ENCODE data around the gene ATP2C1. TPM values are rescaled to one million over a fixed set of nuclear protein-coding genes. Genes with fewer than 3 reads are reported as not detected.

Gene ATP2C1
- total RNA-seq, 2 experiments from 2014 or later = 46.4 to 46.8 TPM

- Mint-ChIP-seq H3K36me3 (ENCODE audit: low read depth) (peaks cover 18% of the 10 kb centered on the region), H3K4me3 (no peak overlapping the region), H3K27me3 (no peaks in the 10 kb centered on the region), H3K4me1 (ENCODE audit: low read depth) (peaks cover 35% of the 10 kb centered on the region), H3K9me3 (peaks cover 2% of the 10 kb centered on the region), H3K27ac (no peak overlapping the region)
- TF ChIP-seq CTCF (IDR thresholded peaks at IDR 0.05) = no peak
- intact Hi-C loops (cut with micrococcal nuclease) = no loop called here
- no peak for ATAC-seq
- ChIA-PET POLR2A (interaction anchor here (0.6 kb wide), 1 partner anchor 80 kb away, joined by 3 read pairs; no protein-coding TSS in a partner anchor), CTCF (interaction anchor here (0.9 to 1.3 kb wide), 2 partner anchors 12 to 36 kb away, joined by 3 to 11 read pairs; partner anchors contain the start of gene ATP2C1)
- DNase-seq = no peak
Measured at GRCh38 chr3:130929804-130930203, 35.9 kb downstream of the ATP2C1 start.

GRCh38 chr3:130932979-130933378, 39.1 kb downstream of the ATP2C1 start:
- Mint-ChIP-seq H3K4me3 (no peak overlapping the region), H3K27me3 (no peaks in the 10 kb centered on the region), H3K36me3 (ENCODE audit: low read depth) (peaks cover 12% of the 10 kb centered on the region), H3K4me1 (ENCODE audit: low read depth) (peaks cover 14% of the 10 kb centered on the region), H3K9me3 (no peaks in the 10 kb centered on the region), H3K27ac (no peak overlapping the region)
- CTCF ChIA-PET = interaction anchor here (1.0 to 1.5 kb wide), 2 partner anchors 18 to 39 kb away, joined by 3 to 7 read pairs; partner anchors contain the start of gene ATP2C1
- POLR2A ChIA-PET = interaction anchor here (0.7 kb wide), 1 partner anchor 24 kb away, joined by 3 read pairs; no protein-coding TSS in a partner anchor
- TF ChIP-seq CTCF (IDR thresholded peaks at IDR 0.05) = no peak
- DNase-seq = no peak
- intact Hi-C loops (cut with micrococcal nuclease) = no loop called here
- ATAC-seq = no peak

- POLR2A ChIA-PET = interaction anchor here (0.7 kb wide), 2 partner anchors 27 to 468 kb away, joined by 3 read pairs; no protein-coding TSS in a partner anchor
Measured at GRCh38 chr3:130933801-130934345, 40.0 kb downstream of the ATP2C1 start.

GRCh38 chr3:130934442-130935089, 40.7 kb downstream of the ATP2C1 start:
- TF ChIP-seq CTCF (IDR thresholded peaks at IDR 0.05) = no peak
- no peak for DNase-seq
- H3K27ac Mint-ChIP-seq = no peak overlapping the region
- no peaks in the 10 kb centered on the region for H3K9me3 Mint-ChIP-seq
- intact Hi-C loops (cut with micrococcal nuclease) = no loop called here
- ChIA-PET POLR2A (no interaction called here), CTCF (interaction anchor here (0.6 kb wide), 1 partner anchor 84 kb away, joined by 4 read pairs; no protein-coding TSS in a partner anchor)
- peaks cover 7% of the 10 kb centered on the region for H3K4me1 Mint-ChIP-seq (ENCODE audit: low read depth)
- H3K36me3 Mint-ChIP-seq (ENCODE audit: low read depth) = peaks cover 15% of the 10 kb centered on the region
- no peak for ATAC-seq
- no peaks in the 10 kb centered on the region for H3K27me3 Mint-ChIP-seq
- no peak overlapping the region for H3K4me3 Mint-ChIP-seq

More at GRCh38 chr3:130933801-130934345, 40.0 kb downstream of the ATP2C1 start:
- Mint-ChIP-seq H3K27ac (no peak overlapping the region), H3K4me3 (no peak overlapping the region), H3K4me1 (ENCODE audit: low read depth) (peaks cover 12% of the 10 kb centered on the region), H3K27me3 (no peaks in the 10 kb centered on the region), H3K36me3 (ENCODE audit: low read depth) (peaks cover 12% of the 10 kb centered on the region), H3K9me3 (no peaks in the 10 kb centered on the region)
- CTCF ChIA-PET = interaction anchor here (0.6 to 1.5 kb wide), 3 partner anchors 10 to 84 kb away, joined by 3 to 7 read pairs (median 4); partner anchors contain the start of gene ATP2C1
- DNase-seq (no peak), ATAC-seq (no peak)
- intact Hi-C loops (cut with micrococcal nuclease) = no loop called here
- TF ChIP-seq CTCF (IDR thresholded peaks at IDR 0.05) = no peak

Measured in activated CD8-positive, alpha-beta T cell treated with anti-CD3 and anti-CD28 coated beads for 36 hours (primary cell).